Karpas-422 (cell line): Measurements from ENCODE around the gene ZNF416. TPM values are rescaled to one million over a fixed set of nuclear protein-coding genes. Genes with fewer than 3 reads are reported as not detected.

Source experiments
- DNase-seq: peaks from one replicate; pipeline ENCODE4 v3.0.0-alpha.2; 2015
- H2AFZ ChIP-seq: fragments of 200-600 bp; sonication (generic); 2 replicates; pipeline ENCODE4 v1.6.1; 2014; ENCODE audit warnings: antibody characterized with exemption, low read length, mixed read lengths
- H3K27ac ChIP-seq: fragments of 200-600 bp; sonication (generic); 2 replicates; pipeline ENCODE4 v1.5.1; 2014; ENCODE audit warnings: mild to moderate bottlenecking, low read length, moderate library complexity
- H3K27me3 ChIP-seq: fragments of 200-600 bp; sonication (generic); 2 replicates; pipeline ENCODE4 v1.6.1; 2014; ENCODE audit warnings: low read length, mixed read lengths
- H3K36me3 ChIP-seq: fragments of 200-600 bp; sonication (generic); 2 replicates; pipeline ENCODE4 v1.6.1; 2014; ENCODE audit warnings: low read length, mixed read lengths; ENCODE audit not compliant: insufficient read depth
- H3K4me1 ChIP-seq: fragments of 200-600 bp; sonication (generic); 2 replicates; pipeline ENCODE4 v1.6.1; 2014; ENCODE audit warnings: mild to moderate bottlenecking, low read length, mixed read lengths
- H3K4me2 ChIP-seq: fragments of 200-600 bp; sonication (generic); 2 replicates; pipeline ENCODE4 v1.6.1; 2014; ENCODE audit warnings: low read length, low read depth, mild to moderate bottlenecking; ENCODE audit not compliant: poor library complexity, severe bottlenecking
- H3K4me3 ChIP-seq: fragments of 200-600 bp; sonication (generic); 2 replicates; pipeline ENCODE4 v1.5.1; 2014; ENCODE audit warnings: mild to moderate bottlenecking, antibody characterized with exemption, low read length, mixed read lengths
- H3K79me2 ChIP-seq: fragments of 200-600 bp; sonication (generic); 2 replicates; pipeline ENCODE4 v1.6.1; 2014; ENCODE audit warnings: mild to moderate bottlenecking, low read length, mixed read lengths
- H3K9ac ChIP-seq: fragments of 200-600 bp; sonication (generic); 2 replicates; pipeline ENCODE4 v1.6.0; 2014; ENCODE audit warnings: low read length
- H3K9me2 ChIP-seq: fragments of 200-600 bp; sonication (generic), shearing (Covaris generic); replicated peaks from 2 replicates; pipeline ENCODE4 v1.6.0; 2014; ENCODE audit warnings: mild to moderate bottlenecking, low read length, moderate library complexity; ENCODE audit not compliant: insufficient read depth
- H3K9me3 ChIP-seq: fragments of 300-700, 200-600 bp; sonication (generic); 2 replicates; pipeline ENCODE4 v1.6.1; 2014; ENCODE audit warnings: low read length, mixed read lengths
- H4K20me1 ChIP-seq: fragments of 200-600 bp; sonication (generic); 2 replicates; pipeline ENCODE4 v1.6.1; 2014; ENCODE audit warnings: mild to moderate bottlenecking, antibody characterized with exemption, low read length, low read depth; ENCODE audit not compliant: insufficient read depth
- total RNA-seq: library from RNA; depleted of rRNA; stranded (reverse); fragments of >200 nt; shearing (Covaris generic); gene quantifications from 2 replicates; pipeline ENCODE4 v1.2.3, GENCODE V29; 2014; ENCODE audit warnings: low replicate concordance; rRNA removed

The ZNF416 gene
- 3.1 and 4.6 TPM in 2 replicates for total RNA-seq

DNA sequence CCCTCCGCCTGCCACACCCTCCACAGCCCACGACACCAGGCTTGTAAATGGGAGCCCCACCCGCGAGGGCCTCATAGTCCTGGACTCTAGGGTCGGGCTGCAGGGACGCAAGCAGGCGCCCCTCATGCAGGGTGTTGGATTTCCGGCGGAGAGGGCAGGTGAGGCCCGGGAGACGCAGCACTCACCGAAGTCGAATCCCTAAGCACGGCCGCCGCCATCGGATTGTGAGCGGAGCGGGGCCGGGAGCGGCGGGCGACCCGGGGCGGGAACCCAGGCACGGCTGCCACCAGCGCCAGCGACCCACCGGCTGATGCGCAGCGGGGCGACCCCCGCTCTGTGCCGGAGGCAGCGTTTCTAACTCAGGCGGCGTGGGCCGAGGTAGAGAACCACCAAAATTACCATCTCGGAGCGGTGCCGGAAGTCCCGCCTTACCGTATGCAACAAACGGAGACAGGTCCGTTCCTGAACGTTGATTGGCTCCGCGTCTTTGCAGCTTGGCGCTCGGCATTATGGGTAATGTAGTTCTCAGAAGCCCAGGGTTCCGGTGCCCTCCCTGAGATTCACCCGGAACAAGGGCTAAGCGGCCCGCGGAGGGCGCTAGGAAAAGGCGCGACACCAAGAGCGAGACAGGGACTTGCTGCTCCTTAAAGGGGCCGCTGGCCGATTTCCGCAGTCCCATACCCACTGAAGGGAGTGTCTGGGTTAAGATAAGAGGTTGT is at the start of gene ZNF416:
TSS of gene ZNF416 (minus strand) at position 425 of the 719 bp plus-strand sequence. CDS start at position 218, 207 bp downstream.
- peak within 1 kb of the TSS; percentile 85 for H3K9ac ChIP-seq
- DNase-seq: peak; percentile 100

DNA sequence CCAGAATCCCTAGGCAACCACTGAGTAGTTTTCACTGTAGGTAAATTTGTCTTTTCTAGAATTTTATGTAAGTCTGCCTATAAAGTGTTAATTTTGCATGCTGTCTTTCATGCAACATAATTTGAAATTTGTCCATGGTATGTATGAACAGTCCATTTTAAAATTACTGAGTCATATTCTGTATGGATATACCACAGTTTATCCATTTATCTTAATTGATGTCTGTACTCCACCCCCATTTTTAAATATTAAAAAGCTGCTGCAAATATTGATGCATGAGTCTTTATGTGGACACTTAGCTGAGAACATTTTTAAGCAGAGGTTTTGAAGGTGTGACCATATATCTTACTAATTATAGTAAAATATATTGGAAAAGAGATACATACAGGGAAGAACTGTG is 44.4 kb upstream of the ZNF416 start:
- Histone ChIP-seq H3K79me2 (peaks cover 48% of the 10 kb centered on the region), H3K4me2 (no peak overlapping the region), H3K9ac (no peak overlapping the region), H3K9me3 (peaks cover 79% of the 10 kb centered on the region), H3K4me1 (no peaks in the 10 kb centered on the region), H3K36me3 (peaks cover 67% of the 10 kb centered on the region), H2AFZ (no peak overlapping the region), H3K27me3 (no peaks in the 10 kb centered on the region), H4K20me1 (no peaks in the 10 kb centered on the region), H3K9me2 (no peaks in the 10 kb centered on the region), H3K27ac (no peak overlapping the region), H3K4me3 (no peak overlapping the region)
- no peak for DNase-seq

More for the DNA sequence above, at the start of gene ZNF416:
- no peak within 1 kb of the TSS for H3K27ac ChIP-seq
- H3K27me3 ChIP-seq: no peaks in the 10 kb centered on the region
- H3K36me3 ChIP-seq: peaks cover 43% of the 10 kb centered on the region
- H3K4me1 ChIP-seq: peaks cover 13% of the 10 kb centered on the region
- peak within 1 kb of the TSS; percentile 87 for H2AFZ ChIP-seq
- no peaks in the 10 kb centered on the region for H3K9me2 ChIP-seq
- no peaks in the 10 kb centered on the region for H4K20me1 ChIP-seq
- H3K4me2 ChIP-seq: peak within 1 kb of the TSS; percentile 75
- peaks cover 67% of the 10 kb centered on the region for H3K9me3 ChIP-seq
- peak within 1 kb of the TSS; percentile 90 for H3K4me3 ChIP-seq
- peaks cover 28% of the 10 kb centered on the region for H3K79me2 ChIP-seq

DNA sequence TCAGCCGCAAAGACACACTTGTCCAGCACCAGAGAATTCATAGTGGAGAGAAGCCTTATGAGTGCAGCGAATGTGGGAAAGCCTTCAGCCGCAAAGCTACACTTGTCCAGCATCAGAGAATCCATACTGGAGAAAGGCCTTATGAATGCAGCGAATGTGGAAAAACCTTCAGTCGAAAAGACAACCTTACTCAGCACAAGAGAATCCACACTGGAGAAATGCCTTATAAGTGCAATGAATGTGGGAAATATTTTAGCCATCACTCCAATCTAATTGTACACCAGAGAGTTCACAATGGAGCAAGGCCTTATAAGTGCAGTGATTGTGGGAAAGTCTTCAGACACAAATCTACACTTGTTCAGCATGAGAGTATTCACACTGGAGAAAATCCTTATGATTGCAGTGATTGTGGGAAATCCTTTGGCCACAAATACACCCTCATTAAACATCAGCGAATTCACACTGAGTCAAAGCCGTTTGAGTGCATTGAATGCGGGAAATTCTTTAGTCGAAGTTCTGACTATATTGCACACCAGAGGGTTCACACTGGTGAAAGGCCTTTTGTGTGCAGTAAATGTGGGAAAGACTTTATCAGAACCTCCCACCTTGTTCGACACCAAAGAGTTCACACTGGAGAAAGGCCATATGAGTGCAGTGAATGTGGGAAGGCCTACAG is 42.1 kb upstream of the ZNF416 start:
- Histone ChIP-seq H3K4me3 (no peak overlapping the region), H3K9ac (no peak overlapping the region), H3K9me2 (no peaks in the 10 kb centered on the region), H3K4me2 (no peak overlapping the region), H3K27ac (no peak overlapping the region), H2AFZ (no peak overlapping the region), H3K27me3 (no peaks in the 10 kb centered on the region), H4K20me1 (no peaks in the 10 kb centered on the region), H3K79me2 (peaks cover 71% of the 10 kb centered on the region), H3K36me3 (peaks cover 90% of the 10 kb centered on the region), H3K4me1 (no peaks in the 10 kb centered on the region), H3K9me3 (peaks cover 96% of the 10 kb centered on the region)
- DNase-seq: peak; percentile 52

DNA sequence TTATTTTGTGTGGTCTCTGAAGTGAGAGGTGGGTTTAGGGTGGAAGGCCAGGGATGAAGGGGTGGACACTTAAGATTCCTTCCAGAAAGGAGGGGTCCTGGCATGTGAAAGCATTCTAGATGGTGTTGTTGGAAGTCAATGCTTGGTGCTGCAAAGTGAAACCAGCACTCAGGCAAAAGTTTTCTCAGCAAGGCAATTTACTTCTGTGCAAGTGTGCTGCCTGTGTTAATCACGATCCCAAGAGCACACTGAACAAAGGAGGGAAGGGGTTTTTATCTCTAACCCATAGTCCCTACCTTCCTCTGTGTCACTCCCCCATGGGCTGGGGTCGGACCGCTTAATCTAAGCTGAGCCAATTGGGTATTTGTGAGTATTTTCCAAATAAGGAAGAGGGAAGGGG is 36.6 kb upstream of the ZNF416 start:
- no peak overlapping the region for H3K9ac ChIP-seq
- peaks cover 76% of the 10 kb centered on the region for H3K9me3 ChIP-seq
- H3K9me2 ChIP-seq: no peaks in the 10 kb centered on the region
- H3K27me3 ChIP-seq: no peaks in the 10 kb centered on the region
- peaks cover 63% of the 10 kb centered on the region for H3K79me2 ChIP-seq
- peak; percentile 61 for DNase-seq
- H4K20me1 ChIP-seq: no peaks in the 10 kb centered on the region
- H3K36me3 ChIP-seq: peaks cover 61% of the 10 kb centered on the region
- peaks cover 10% of the 10 kb centered on the region for H3K4me1 ChIP-seq
- peak overlapping the region; percentile 87 for H3K4me3 ChIP-seq
- H3K27ac ChIP-seq: no peak overlapping the region
- no peak overlapping the region for H2AFZ ChIP-seq
- peak overlapping the region; percentile 76 for H3K4me2 ChIP-seq

DNA sequence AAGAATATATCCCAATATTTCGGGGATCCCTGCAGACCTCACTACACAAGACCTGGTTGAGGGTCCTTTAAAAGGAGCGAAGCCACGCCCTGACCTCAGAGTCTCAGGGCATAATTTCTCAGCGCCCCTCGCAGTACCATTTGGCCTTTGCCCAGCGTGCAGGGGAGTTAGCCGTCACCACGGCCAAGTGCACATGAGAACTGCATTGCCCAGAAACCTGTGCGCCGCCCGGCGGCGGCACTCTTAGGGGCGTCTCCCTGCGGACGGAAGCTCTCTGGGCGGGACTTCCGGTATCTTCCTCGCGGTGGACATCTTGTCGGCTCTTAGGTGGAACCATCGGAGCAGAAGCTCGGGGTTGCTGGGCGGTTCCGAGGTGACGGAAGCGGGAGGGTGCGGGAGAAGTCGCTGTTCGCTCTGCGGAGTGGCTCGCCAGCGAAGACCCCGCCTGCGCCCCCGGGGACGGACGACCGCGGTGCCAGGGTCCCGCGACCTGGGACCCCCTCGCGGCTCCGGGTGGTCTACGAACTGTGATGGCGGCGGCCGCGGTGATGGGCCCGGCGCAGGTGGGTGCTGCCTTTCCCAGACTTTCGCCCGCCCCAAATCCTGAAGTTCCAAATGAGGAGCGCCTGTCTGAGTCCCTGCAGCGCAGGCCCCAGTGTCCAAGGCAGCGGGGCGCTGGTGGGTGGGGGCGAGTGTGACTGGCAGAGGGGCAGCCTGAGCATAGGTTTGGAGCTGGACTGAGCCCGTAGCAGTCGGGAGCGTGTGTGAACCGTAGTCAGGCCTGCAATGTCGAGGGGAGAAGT is 35.4 kb upstream of the ZNF416 start, which contains the start of gene ZNF134:
TSS of gene ZNF134 (plus strand) at position 302 of the 803 bp plus-strand sequence. CDS start 5,227 bp downstream, outside the sequence.
- peak within 1 kb of the TSS; percentile 78 for H2AFZ ChIP-seq
- H3K27me3 ChIP-seq: no peaks in the 10 kb centered on the region
- no peak within 1 kb of the TSS; the same call in 1 of the 2 replicates for H3K27ac ChIP-seq
- peak within 1 kb of the TSS; percentile 87 for H3K4me3 ChIP-seq
- no peaks in the 10 kb centered on the region for H3K9me2 ChIP-seq
- H3K36me3 ChIP-seq: peaks cover 49% of the 10 kb centered on the region
- peaks cover 10% of the 10 kb centered on the region for H3K4me1 ChIP-seq
- peak; percentile 99 for DNase-seq
- H3K9ac ChIP-seq: peak within 1 kb of the TSS; percentile 79
- H3K79me2 ChIP-seq: peaks cover 51% of the 10 kb centered on the region
- peaks cover 67% of the 10 kb centered on the region for H3K9me3 ChIP-seq
- peak within 1 kb of the TSS; percentile 76 for H3K4me2 ChIP-seq
- no peaks in the 10 kb centered on the region for H4K20me1 ChIP-seq

DNA sequence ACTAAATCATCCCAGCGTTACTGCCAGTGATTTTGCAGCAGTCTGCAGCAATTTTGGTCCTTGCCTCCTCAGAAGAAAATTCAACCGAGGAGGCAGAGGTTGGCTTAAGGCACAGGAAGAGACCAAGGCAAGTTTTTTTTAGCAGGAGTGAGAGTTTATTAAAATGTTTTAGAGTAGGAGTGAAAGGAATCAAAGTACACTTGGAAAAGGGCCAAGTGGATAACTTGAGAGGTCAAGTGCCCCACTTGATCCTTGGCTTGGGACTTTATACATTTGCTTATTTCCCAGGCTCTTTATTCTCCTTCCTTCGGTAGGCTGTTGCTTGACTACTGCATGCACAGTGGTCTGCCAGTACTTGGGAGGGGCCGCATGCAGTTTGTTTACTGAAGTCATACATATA is 32.4 kb upstream of the ZNF416 start:
- no peak for DNase-seq
- Histone ChIP-seq H3K4me3 (no peak overlapping the region), H3K27ac (no peak overlapping the region), H3K79me2 (peaks cover 21% of the 10 kb centered on the region), H3K4me2 (no peak overlapping the region), H3K27me3 (no peaks in the 10 kb centered on the region), H3K4me1 (peaks cover 10% of the 10 kb centered on the region), H3K36me3 (peaks cover 43% of the 10 kb centered on the region), H3K9me2 (no peaks in the 10 kb centered on the region), H2AFZ (no peak overlapping the region), H3K9ac (no peak overlapping the region), H3K9me3 (peaks cover 59% of the 10 kb centered on the region), H4K20me1 (no peaks in the 10 kb centered on the region)

DNA sequence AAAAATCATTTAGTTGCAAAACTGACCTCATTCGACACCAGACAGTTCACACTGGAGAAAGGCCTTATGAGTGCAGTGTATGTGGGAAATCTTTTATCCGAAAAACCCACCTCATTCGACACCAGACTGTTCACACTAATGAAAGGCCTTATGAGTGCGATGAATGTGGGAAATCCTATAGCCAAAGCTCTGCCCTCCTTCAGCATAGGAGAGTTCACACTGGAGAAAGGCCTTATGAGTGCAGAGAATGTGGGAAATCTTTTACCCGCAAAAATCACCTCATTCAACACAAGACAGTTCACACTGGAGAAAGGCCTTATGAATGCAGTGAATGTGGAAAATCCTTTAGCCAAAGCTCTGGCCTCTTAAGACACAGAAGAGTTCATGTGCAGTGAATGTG is 28.2 kb upstream of the ZNF416 start:
- Histone ChIP-seq H3K9me2 (no peaks in the 10 kb centered on the region), H4K20me1 (no peaks in the 10 kb centered on the region), H3K9ac (no peak overlapping the region), H3K27me3 (no peaks in the 10 kb centered on the region), H3K4me3 (no peak overlapping the region), H2AFZ (no peak overlapping the region), H3K79me2 (peaks cover 5% of the 10 kb centered on the region), H3K4me1 (no peaks in the 10 kb centered on the region), H3K36me3 (peaks cover 62% of the 10 kb centered on the region), H3K9me3 (peaks cover 68% of the 10 kb centered on the region), H3K27ac (no peak overlapping the region), H3K4me2 (no peak overlapping the region)
- no peak for DNase-seq
